Karpas-422 (cell line): ENCODE results near the gene SYNE3. TPM values are rescaled to one million over a fixed set of nuclear protein-coding genes. Genes with fewer than 3 reads are reported as not detected.

Experiments used
- DNase-seq: peaks from one replicate; pipeline ENCODE4 v3.0.0-alpha.2; 2015
- H2AFZ ChIP-seq: fragments of 200-600 bp; sonication (generic); 2 replicates; pipeline ENCODE4 v1.6.1; 2014; ENCODE audit warnings: antibody characterized with exemption, low read length, mixed read lengths
- H3K27ac ChIP-seq: fragments of 200-600 bp; sonication (generic); 2 replicates; pipeline ENCODE4 v1.5.1; 2014; ENCODE audit warnings: mild to moderate bottlenecking, low read length, moderate library complexity
- H3K27me3 ChIP-seq: fragments of 200-600 bp; sonication (generic); 2 replicates; pipeline ENCODE4 v1.6.1; 2014; ENCODE audit warnings: low read length, mixed read lengths
- H3K36me3 ChIP-seq: fragments of 200-600 bp; sonication (generic); 2 replicates; pipeline ENCODE4 v1.6.1; 2014; ENCODE audit warnings: low read length, mixed read lengths; ENCODE audit not compliant: insufficient read depth
- H3K4me1 ChIP-seq: fragments of 200-600 bp; sonication (generic); 2 replicates; pipeline ENCODE4 v1.6.1; 2014; ENCODE audit warnings: mild to moderate bottlenecking, low read length, mixed read lengths
- H3K4me2 ChIP-seq: fragments of 200-600 bp; sonication (generic); 2 replicates; pipeline ENCODE4 v1.6.1; 2014; ENCODE audit warnings: low read length, low read depth, mild to moderate bottlenecking; ENCODE audit not compliant: poor library complexity, severe bottlenecking
- H3K4me3 ChIP-seq: fragments of 200-600 bp; sonication (generic); 2 replicates; pipeline ENCODE4 v1.5.1; 2014; ENCODE audit warnings: mild to moderate bottlenecking, antibody characterized with exemption, low read length, mixed read lengths
- H3K79me2 ChIP-seq: fragments of 200-600 bp; sonication (generic); 2 replicates; pipeline ENCODE4 v1.6.1; 2014; ENCODE audit warnings: mild to moderate bottlenecking, low read length, mixed read lengths
- H3K9ac ChIP-seq: fragments of 200-600 bp; sonication (generic); 2 replicates; pipeline ENCODE4 v1.6.0; 2014; ENCODE audit warnings: low read length
- H3K9me2 ChIP-seq: fragments of 200-600 bp; sonication (generic), shearing (Covaris generic); replicated peaks from 2 replicates; pipeline ENCODE4 v1.6.0; 2014; ENCODE audit warnings: mild to moderate bottlenecking, low read length, moderate library complexity; ENCODE audit not compliant: insufficient read depth
- H3K9me3 ChIP-seq: fragments of 300-700, 200-600 bp; sonication (generic); 2 replicates; pipeline ENCODE4 v1.6.1; 2014; ENCODE audit warnings: low read length, mixed read lengths
- H4K20me1 ChIP-seq: fragments of 200-600 bp; sonication (generic); 2 replicates; pipeline ENCODE4 v1.6.1; 2014; ENCODE audit warnings: mild to moderate bottlenecking, antibody characterized with exemption, low read length, low read depth; ENCODE audit not compliant: insufficient read depth
- total RNA-seq: library from RNA; depleted of rRNA; stranded (reverse); fragments of >200 nt; shearing (Covaris generic); gene quantifications from 2 replicates; pipeline ENCODE4 v1.2.3, GENCODE V29; 2014; ENCODE audit warnings: low replicate concordance

Gene SYNE3
- total RNA-seq, 1 experiment from 2014 or later = 1.8 TPM

- no peak for DNase-seq
- Histone ChIP-seq H3K4me1 (no peaks in the 10 kb centered on the region), H2AFZ (no peak overlapping the region), H3K27me3 (no peaks in the 10 kb centered on the region), H3K79me2 (no peaks in the 10 kb centered on the region), H3K4me2 (no peak overlapping the region), H3K36me3 (no peaks in the 10 kb centered on the region), H3K4me3 (no peak overlapping the region), H3K9ac (no peak overlapping the region), H3K27ac (no peak overlapping the region), H3K9me2 (no peaks in the 10 kb centered on the region), H3K9me3 (no peaks in the 10 kb centered on the region), H4K20me1 (0 out of 2 replicates have a peak, but pooled peaks cover 4% of the 10 kb centered on the region)
Measured at GRCh38 chr14:95509495-95509894, 7.0 kb downstream of the SYNE3 start.

DNA sequence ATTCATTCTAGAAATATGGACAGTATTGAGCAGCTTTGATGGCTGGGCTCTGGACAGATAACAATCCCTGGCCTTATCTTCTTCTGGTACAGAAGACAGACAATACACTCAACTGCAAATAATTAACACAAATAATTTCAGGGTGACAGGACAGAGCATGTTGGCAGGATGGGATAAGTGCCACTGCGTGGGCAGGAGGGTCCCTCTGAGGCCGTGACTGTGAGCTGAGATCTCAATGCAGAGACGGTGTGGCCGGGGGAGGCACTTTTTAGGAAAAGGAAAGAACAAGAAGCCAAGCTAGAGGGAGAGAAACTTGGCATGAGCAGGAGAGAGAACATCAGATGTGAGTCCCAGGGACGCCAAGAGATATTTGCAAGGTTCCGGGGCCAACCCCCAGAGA, 8.1 kb downstream of the SYNE3 start:
- Histone ChIP-seq H4K20me1 (0 out of 2 replicates have a peak, but pooled peaks cover 4% of the 10 kb centered on the region), H2AFZ (no peak overlapping the region), H3K79me2 (no peaks in the 10 kb centered on the region), H3K4me2 (no peak overlapping the region), H3K27ac (no peak overlapping the region), H3K9me2 (no peaks in the 10 kb centered on the region), H3K9ac (no peak overlapping the region), H3K9me3 (no peaks in the 10 kb centered on the region), H3K4me3 (no peak overlapping the region), H3K36me3 (no peaks in the 10 kb centered on the region), H3K4me1 (peaks cover 5% of the 10 kb centered on the region), H3K27me3 (no peaks in the 10 kb centered on the region)
- no peak for DNase-seq

DNA sequence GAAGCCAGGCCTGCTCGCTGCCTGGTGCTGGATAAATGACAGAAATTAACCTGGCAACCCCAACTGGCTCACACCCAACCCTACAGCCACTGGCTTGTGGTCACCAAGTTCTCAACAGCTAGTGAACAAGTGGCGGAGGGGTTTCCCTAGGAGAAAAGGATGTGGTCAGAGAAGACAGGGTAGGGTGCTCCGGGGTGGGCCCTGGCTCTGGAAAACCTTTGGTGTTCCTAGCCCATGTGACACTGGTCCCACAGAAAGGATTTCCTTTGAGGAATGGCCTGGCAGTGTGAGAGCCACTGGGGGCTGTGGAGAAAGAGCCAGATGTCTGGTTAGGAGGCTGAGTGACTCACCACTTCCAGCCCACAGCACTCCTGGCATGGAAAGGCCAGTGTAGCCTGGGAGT, 8.7 kb downstream of the SYNE3 start:
- Histone ChIP-seq H3K79me2 (no peaks in the 10 kb centered on the region), H3K9me3 (no peaks in the 10 kb centered on the region), H3K9ac (no peak overlapping the region), H3K4me1 (peaks cover 9% of the 10 kb centered on the region), H2AFZ (no peak overlapping the region), H3K4me2 (no peak overlapping the region), H3K4me3 (no peak overlapping the region), H4K20me1 (0 out of 2 replicates have a peak, but pooled peaks cover 4% of the 10 kb centered on the region), H3K9me2 (no peaks in the 10 kb centered on the region), H3K27ac (no peak overlapping the region), H3K36me3 (no peaks in the 10 kb centered on the region), H3K27me3 (no peaks in the 10 kb centered on the region)
- no peak for DNase-seq

DNA sequence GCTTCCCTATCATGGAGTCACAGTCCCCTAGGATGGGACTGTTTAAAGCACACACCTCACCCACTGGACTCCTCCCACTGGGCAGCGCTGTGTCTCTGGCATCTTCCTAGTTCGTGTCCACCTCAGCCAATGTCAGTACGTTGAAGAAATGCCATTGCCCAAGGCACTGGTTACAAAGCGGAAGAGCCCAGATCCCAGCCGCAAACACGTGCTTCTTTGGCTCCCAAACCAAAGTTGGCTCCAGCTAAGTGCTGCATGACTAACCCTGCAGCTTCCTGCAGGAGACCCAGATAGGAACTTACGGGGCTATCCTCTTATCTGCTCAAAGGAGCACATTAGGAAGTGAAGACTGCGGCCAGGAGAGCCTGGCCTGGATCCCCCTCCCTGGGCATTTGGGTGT, 9.3 kb downstream of the SYNE3 start:
- Histone ChIP-seq H3K9me2 (no peaks in the 10 kb centered on the region), H3K4me1 (peaks cover 9% of the 10 kb centered on the region), H3K79me2 (no peaks in the 10 kb centered on the region), H4K20me1 (0 out of 2 replicates have a peak, but pooled peaks cover 4% of the 10 kb centered on the region), H3K27me3 (no peaks in the 10 kb centered on the region), H3K9me3 (no peaks in the 10 kb centered on the region), H3K4me3 (no peak overlapping the region), H3K27ac (no peak overlapping the region), H2AFZ (no peak overlapping the region), H3K9ac (no peak overlapping the region), H3K4me2 (no peak overlapping the region), H3K36me3 (no peaks in the 10 kb centered on the region)
- DNase-seq = no peak

DNA sequence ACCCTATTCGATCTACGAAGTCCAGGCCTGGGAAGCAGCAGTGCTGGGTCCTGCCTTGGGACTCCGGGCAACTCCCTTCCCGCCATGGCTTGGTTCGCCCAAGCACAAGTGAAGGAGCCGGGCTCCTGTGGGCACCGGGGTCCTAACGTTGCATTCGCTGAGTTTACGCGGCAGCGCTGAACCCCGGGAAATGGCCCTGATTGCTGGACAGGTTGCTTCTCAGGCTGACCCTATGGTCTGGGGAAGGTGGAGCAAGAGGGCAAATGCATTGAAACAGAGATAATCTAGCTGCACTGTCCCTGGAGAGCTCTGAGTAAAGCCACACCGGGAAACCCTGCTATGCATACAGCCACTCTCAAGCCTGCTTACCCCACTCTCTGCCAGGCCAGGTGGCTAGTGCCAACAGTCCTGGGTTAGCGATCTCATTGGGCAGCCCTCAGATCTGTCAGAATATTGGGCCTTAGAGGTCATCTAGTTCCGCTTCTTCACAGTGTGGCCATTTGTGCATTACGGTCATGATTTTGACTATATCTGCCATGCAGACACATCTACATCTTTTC, 11.3 kb downstream of the SYNE3 start:
- 0 out of 2 replicates have a peak, but pooled peaks cover 4% of the 10 kb centered on the region for H4K20me1 ChIP-seq
- no peak overlapping the region for H3K9ac ChIP-seq
- no peaks in the 10 kb centered on the region for H3K36me3 ChIP-seq
- no peaks in the 10 kb centered on the region for H3K79me2 ChIP-seq
- H3K4me1 ChIP-seq = peaks cover 21% of the 10 kb centered on the region
- H3K4me2 ChIP-seq = no peak overlapping the region
- H3K9me3 ChIP-seq = no peaks in the 10 kb centered on the region
- no peak overlapping the region for H3K27ac ChIP-seq
- DNase-seq = no peak
- no peaks in the 10 kb centered on the region for H3K9me2 ChIP-seq
- H3K4me3 ChIP-seq = no peak overlapping the region
- no peaks in the 10 kb centered on the region for H3K27me3 ChIP-seq
- H2AFZ ChIP-seq = no peak overlapping the region

DNA sequence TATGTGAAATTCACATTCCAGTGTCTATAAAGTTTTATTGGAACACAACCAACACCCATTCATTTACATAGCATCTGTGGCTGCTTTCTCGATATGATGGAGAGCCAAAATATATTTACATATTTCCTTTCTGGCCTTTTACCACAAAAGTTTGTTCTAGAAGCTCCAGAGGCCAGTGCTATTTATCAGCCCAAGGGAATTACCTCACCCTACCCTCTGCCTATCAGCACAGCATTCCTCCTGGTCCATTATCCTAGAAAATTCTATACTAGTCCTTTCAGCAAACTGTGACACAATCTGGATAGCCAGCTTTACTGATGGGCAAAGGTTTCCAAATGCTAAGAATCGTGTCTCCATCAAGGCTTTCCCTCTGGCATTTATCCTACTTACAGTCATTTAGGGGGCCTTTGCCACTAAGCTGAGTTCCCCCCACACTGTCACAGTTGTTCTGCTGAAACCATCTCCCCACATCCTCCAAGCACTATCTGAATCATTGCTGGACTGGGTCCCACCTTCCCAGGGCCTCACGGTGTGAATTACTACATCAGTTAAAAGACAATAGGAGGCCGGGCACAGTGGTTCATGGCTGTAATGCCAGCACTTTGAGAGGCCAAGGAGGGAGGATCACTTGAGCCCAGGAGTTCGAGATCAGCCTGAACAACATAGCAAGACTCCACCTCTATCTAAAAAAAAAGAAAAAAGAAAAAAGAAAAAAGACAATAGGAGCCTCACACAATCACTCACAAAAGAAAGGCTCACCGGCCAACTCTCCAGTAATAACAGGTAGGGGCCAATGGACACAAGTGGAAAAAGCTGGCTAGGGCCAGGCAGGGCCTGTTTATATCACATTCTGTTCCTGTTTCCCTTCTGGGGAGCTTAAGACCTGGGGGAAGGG, 12.1 kb downstream of the SYNE3 start:
- Histone ChIP-seq H3K4me2 (no peak overlapping the region), H4K20me1 (0 out of 2 replicates have a peak, but pooled peaks cover 1% of the 10 kb centered on the region), H3K4me1 (peaks cover 22% of the 10 kb centered on the region), H3K27me3 (no peaks in the 10 kb centered on the region), H3K9me3 (no peaks in the 10 kb centered on the region), H3K9ac (no peak overlapping the region), H3K9me2 (no peaks in the 10 kb centered on the region), H3K4me3 (no peak overlapping the region), H3K36me3 (no peaks in the 10 kb centered on the region), H3K79me2 (no peaks in the 10 kb centered on the region), H2AFZ (no peak overlapping the region), H3K27ac (no peak overlapping the region)
- no peak for DNase-seq

- peaks cover 22% of the 10 kb centered on the region for H3K4me1 ChIP-seq
- H3K27me3 ChIP-seq = no peaks in the 10 kb centered on the region
- no peaks in the 10 kb centered on the region for H3K9me2 ChIP-seq
- H3K9ac ChIP-seq = no peak overlapping the region
- H2AFZ ChIP-seq = no peak overlapping the region
- H4K20me1 ChIP-seq = no peaks in the 10 kb centered on the region
- no peak for DNase-seq
- H3K9me3 ChIP-seq = no peaks in the 10 kb centered on the region
- no peak overlapping the region for H3K4me3 ChIP-seq
- H3K36me3 ChIP-seq = no peaks in the 10 kb centered on the region
- H3K27ac ChIP-seq = no peak overlapping the region
- no peaks in the 10 kb centered on the region for H3K79me2 ChIP-seq
- no peak overlapping the region for H3K4me2 ChIP-seq
Measured at GRCh38 chr14:95503365-95504134, 12.9 kb downstream of the SYNE3 start.

- no peaks in the 10 kb centered on the region for H4K20me1 ChIP-seq
- no peaks in the 10 kb centered on the region for H3K79me2 ChIP-seq
- no peak overlapping the region for H3K9ac ChIP-seq
Measured at GRCh38 chr14:95502381-95502950, 14.0 kb downstream of the SYNE3 start.

More at GRCh38 chr14:95502381-95502950, 14.0 kb downstream of the SYNE3 start:
- H3K9me3 ChIP-seq = no peaks in the 10 kb centered on the region
- no peak for DNase-seq
- H3K4me1 ChIP-seq = peaks cover 26% of the 10 kb centered on the region
- H3K9me2 ChIP-seq = no peaks in the 10 kb centered on the region
- no peak overlapping the region for H2AFZ ChIP-seq
- no peaks in the 10 kb centered on the region for H3K36me3 ChIP-seq
- H3K27ac ChIP-seq = no peak overlapping the region
- H3K4me3 ChIP-seq = no peak overlapping the region
- no peaks in the 10 kb centered on the region for H3K27me3 ChIP-seq
- H3K4me2 ChIP-seq = no peak overlapping the region
